Measurements from ENCODE around the gene MYL9.
"Not testable (repeated sequence)": the region's sequence is repeated elsewhere in the genome, so short reads cannot be mapped to it uniquely, and the experiment has no call there.

Gene MYL9

GRCh38 chr20:36521526-36521925, 19.8 kb upstream of the MYL9 start:
- H3K36me3 ChIP-seq, result peaks cover 71 to 99% (median 87%) of the 10 kb centered on the region in 11 experiments
- no peak for TF ChIP-seq Cebpa-rat (IDR thresholded peaks at IDR 0.05)

DNA sequence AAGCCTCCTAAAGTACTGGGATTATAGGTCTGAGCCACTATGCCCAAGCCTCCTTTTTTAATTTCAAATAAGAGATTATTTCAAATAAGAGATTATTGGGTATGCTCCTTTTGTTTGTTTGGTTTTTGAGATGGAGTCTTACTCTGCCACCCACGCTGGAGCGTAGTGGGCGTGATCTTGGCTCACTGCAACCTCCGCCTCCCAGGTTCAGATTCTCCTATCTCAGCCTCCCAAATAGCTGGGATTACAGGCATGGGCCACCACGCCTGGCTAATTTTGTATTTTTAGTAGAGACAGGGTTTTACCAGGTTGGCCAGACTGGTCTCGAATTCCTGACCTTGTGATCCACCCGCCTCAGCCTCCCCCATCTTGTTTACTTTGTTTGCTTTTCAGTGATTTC, 18.9 kb upstream of the MYL9 start:
- H3K36me3 ChIP-seq, result peaks cover 73 to 99% (median 87%) of the 10 kb centered on the region in 11 experiments
- not testable (repeated sequence) for H3K9ac ChIP-seq; H3K4me3 ChIP-seq; H3K9me3 ChIP-seq (replicated peaks in 1 of 11); H3K27me3 ChIP-seq
- peaks cover 0 to 54% (median 5%) of the 10 kb centered on the region in 11 experiments; a peak in 7 of 22 replicates for H4K20me1 ChIP-seq
- peak overlapping the region in 8 of 11 experiments; percentile 42 to 89 (median 68); a peak in 14 of 22 replicates for H3K4me2 ChIP-seq
- H3K27ac ChIP-seq, result peak overlapping the region in 3 of 11 experiments; percentile 44 to 71 (median 56); a peak in 2 of 22 replicates
- H3K4me1 ChIP-seq, result peaks cover 11 to 38% (median 27%) of the 10 kb centered on the region in 10 experiments

More at GRCh38 chr20:36521526-36521925, 19.8 kb upstream of the MYL9 start:
- peaks cover 0 to 51% (median 5%) of the 10 kb centered on the region in 11 experiments; a peak in 7 of 22 replicates for H4K20me1 ChIP-seq
- peaks cover 11 to 36% (median 26%) of the 10 kb centered on the region in 10 experiments for H3K4me1 ChIP-seq
- H3K4me3 ChIP-seq, result no peak overlapping the region
- no peak overlapping the region for H3K27ac ChIP-seq
- H3K4me2 ChIP-seq, result no peak overlapping the region
- no peaks in the 10 kb centered on the region for H3K9me3 ChIP-seq (replicated peaks in 1 of 11)
- H3K27me3 ChIP-seq, result no peaks in the 10 kb centered on the region
- H3K9ac ChIP-seq, result no peak overlapping the region

- H3K36me3 ChIP-seq, result peaks cover 75 to 99% (median 89%) of the 10 kb centered on the region in 11 experiments
- H3K9me3 ChIP-seq (replicated peaks in 1 of 11), result no peaks in the 10 kb centered on the region
- H4K20me1 ChIP-seq, result peaks cover 0 to 54% (median 5%) of the 10 kb centered on the region in 11 experiments; a peak in 7 of 22 replicates
- H3K27me3 ChIP-seq, result no peaks in the 10 kb centered on the region
- H3K4me2 ChIP-seq, result peak overlapping the region; percentile 31 to 89 (median 56); a peak in 21 of 22 replicates
- peak overlapping the region in 1 of 11 experiments; percentile 33; a peak in 1 of 22 replicates for H3K9ac ChIP-seq
- H3K4me1 ChIP-seq, result peaks cover 11 to 38% (median 27%) of the 10 kb centered on the region in 10 experiments
- 0 out of 20 replicates have a peak overlapping the region, but pooled peaks of 1 of the 10 experiments have one; percentile 4 for H3K4me3 ChIP-seq
- H3K27ac ChIP-seq, result peak overlapping the region in 6 of 11 experiments; percentile 6 to 71 (median 48); a peak in 11 of 22 replicates
- TF ChIP-seq Cebpa-rat (IDR thresholded peaks at IDR 0.05), result no peak
Measured at GRCh38 chr20:36523341-36523740, 18.0 kb upstream of the MYL9 start.

- H3K9me3 ChIP-seq (replicated peaks in 1 of 11), result no peaks in the 10 kb centered on the region
- H3K36me3 ChIP-seq, result peaks cover 63 to 92% (median 81%) of the 10 kb centered on the region in 11 experiments
- no peak overlapping the region for H3K4me3 ChIP-seq
- H3K9ac ChIP-seq, result peak overlapping the region in 4 of 11 experiments; percentile 8 to 32 (median 21); a peak in 2 of 22 replicates
- no peak for TF ChIP-seq Cebpa-rat (IDR thresholded peaks at IDR 0.05)
- peak overlapping the region in 2 of 11 experiments; percentile 4 to 31; a peak in 2 of 22 replicates for H3K4me2 ChIP-seq
- H3K27ac ChIP-seq, result peak overlapping the region in 3 of 11 experiments; percentile 18 to 54 (median 32); a peak in 6 of 22 replicates
- peaks cover 11 to 38% (median 27%) of the 10 kb centered on the region in 10 experiments for H3K4me1 ChIP-seq
- no peaks in the 10 kb centered on the region for H3K27me3 ChIP-seq
- H4K20me1 ChIP-seq, result peaks cover 0 to 51% (median 3%) of the 10 kb centered on the region in 11 experiments; a peak in 7 of 22 replicates
Measured at GRCh38 chr20:36525620-36526365, 15.5 kb upstream of the MYL9 start.

DNA sequence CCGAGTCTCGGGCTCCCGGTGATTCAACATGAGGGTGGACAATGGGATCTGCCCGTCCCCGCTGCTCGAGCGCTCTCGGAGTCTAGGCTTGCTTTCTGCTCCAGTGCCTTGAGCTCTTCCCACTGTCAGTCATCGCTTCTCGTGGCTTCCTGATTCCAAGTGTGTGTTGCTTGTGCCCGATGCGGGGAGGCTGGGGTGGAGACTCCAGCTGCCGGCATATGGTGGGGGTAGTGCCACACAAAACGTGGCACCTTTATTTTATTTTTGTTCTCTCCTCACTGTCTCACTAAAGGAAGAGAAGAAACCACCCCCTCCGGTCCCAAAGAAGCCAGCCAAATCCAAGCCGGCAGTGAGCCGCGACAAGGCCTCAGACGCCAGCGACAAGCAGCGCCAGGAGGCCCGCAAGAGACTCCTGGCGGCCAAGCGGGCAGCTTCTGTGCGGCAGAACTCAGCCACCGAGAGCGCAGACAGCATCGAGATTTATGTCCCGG, 14.8 kb upstream of the MYL9 start:
- no peaks in the 10 kb centered on the region for H3K27me3 ChIP-seq
- peaks cover 11 to 38% (median 26%) of the 10 kb centered on the region in 10 experiments for H3K4me1 ChIP-seq
- peak overlapping the region in 4 of 11 experiments; percentile 18 to 54 (median 31); a peak in 6 of 22 replicates for H3K27ac ChIP-seq
- peaks cover 56 to 84% (median 75%) of the 10 kb centered on the region in 11 experiments for H3K36me3 ChIP-seq
- peak overlapping the region in 2 of 11 experiments; percentile 4 to 31; a peak in 2 of 22 replicates for H3K4me2 ChIP-seq
- no peak overlapping the region for H3K4me3 ChIP-seq
- no peaks in the 10 kb centered on the region for H3K9me3 ChIP-seq (replicated peaks in 1 of 11)
- H4K20me1 ChIP-seq, result peaks cover 0 to 45% (median 0%) of the 10 kb centered on the region in 11 experiments; a peak in 7 of 22 replicates
- no peak for TF ChIP-seq Cebpa-rat (IDR thresholded peaks at IDR 0.05)
- peak overlapping the region in 4 of 11 experiments; percentile 8 to 32 (median 21); a peak in 1 of 22 replicates for H3K9ac ChIP-seq

GRCh38 chr20:36527331-36528125, 13.8 kb upstream of the MYL9 start:
- peaks cover 11 to 29% (median 20%) of the 10 kb centered on the region in 10 experiments for H3K4me1 ChIP-seq
- H3K36me3 ChIP-seq, result peaks cover 51 to 75% (median 66%) of the 10 kb centered on the region in 11 experiments
- H3K27me3 ChIP-seq, result no peaks in the 10 kb centered on the region
- H3K4me3 ChIP-seq, result no peak overlapping the region
- TF ChIP-seq Cebpa-rat (IDR thresholded peaks at IDR 0.05), result no peak
- no peak overlapping the region for H3K27ac ChIP-seq
- no peaks in the 10 kb centered on the region for H3K9me3 ChIP-seq (replicated peaks in 1 of 11)
- 0 out of 22 replicates have a peak overlapping the region, but pooled peaks of 1 of the 11 experiments have one; percentile 9 for H3K9ac ChIP-seq
- no peak overlapping the region for H3K4me2 ChIP-seq
- H4K20me1 ChIP-seq, result peaks cover 0 to 39% (median 0%) of the 10 kb centered on the region in 11 experiments; a peak in 7 of 22 replicates

DNA sequence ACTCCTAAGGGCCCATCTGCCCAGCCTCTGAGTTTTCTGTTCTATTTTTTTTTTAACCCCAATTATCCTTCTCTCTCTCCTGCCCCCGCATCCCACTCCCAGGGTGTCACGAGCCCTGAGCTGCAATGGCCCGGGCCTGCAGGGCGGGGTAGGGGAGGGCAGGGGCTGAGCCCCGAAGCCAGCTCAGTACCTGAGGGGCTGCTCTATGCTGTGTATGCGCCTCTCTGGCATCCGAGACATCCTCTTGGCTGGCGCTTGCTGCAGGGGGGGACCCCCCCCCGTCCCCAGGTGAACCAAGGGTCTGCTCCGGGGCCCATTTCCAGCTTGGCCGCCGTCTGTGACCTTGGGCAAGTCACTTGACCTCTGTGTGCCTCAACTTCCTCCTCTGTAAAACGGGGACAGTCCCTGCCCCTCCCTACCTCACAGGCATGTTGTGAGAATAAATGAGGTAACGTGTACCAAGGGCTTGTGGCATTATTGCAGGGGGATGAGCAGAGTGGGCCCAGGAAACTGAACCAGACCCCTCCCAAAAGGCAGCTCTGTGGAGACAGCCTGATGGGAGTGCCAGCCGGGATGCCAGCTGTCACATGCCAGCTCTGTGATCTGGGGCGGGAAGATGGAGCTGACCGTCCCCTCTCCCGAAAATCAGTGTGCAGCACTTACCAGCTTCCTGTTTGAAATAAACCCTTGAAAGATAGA, 13.0 kb upstream of the MYL9 start:
- Histone ChIP-seq H3K9me3 (replicated peaks in 1 of 11) (no peaks in the 10 kb centered on the region), H3K36me3 (peaks cover 51 to 70% (median 63%) of the 10 kb centered on the region in 11 experiments), H4K20me1 (peaks cover 0 to 39% (median 0%) of the 10 kb centered on the region in 11 experiments; a peak in 5 of 22 replicates), H3K4me1 (peaks cover 4 to 22% (median 12%) of the 10 kb centered on the region in 10 experiments; a peak in 19 of 20 replicates), H3K27me3 (no peaks in the 10 kb centered on the region), H3K4me2 (no peak overlapping the region), H3K4me3 (no peak overlapping the region), H3K9ac (no peak overlapping the region), H3K27ac (no peak overlapping the region)
- TF ChIP-seq Cebpa-rat (IDR thresholded peaks at IDR 0.05), result no peak

Measured in BLaER1 treated with 17β-estradiol and CSF1 and Interleukin-3, amounts not matched to agents 10 nM and 100 nM (cell line).